GM21825 (cell line): ENCODE results near the gene GNRH2.
"Not testable (repeated sequence)": the region's sequence is repeated elsewhere in the genome, so short reads cannot be mapped to it uniquely, and the experiment has no call there.

ENCODE experiments used
- ATAC-seq: cut with Tn5 transposase; IDR thresholded peaks from one replicate; pipeline ENCODE4 v1.9.1; 2021; ENCODE audit warnings: mild to moderate bottlenecking, moderate library complexity; ENCODE audit not compliant: unreplicated experiment

The GNRH2 gene

DNA sequence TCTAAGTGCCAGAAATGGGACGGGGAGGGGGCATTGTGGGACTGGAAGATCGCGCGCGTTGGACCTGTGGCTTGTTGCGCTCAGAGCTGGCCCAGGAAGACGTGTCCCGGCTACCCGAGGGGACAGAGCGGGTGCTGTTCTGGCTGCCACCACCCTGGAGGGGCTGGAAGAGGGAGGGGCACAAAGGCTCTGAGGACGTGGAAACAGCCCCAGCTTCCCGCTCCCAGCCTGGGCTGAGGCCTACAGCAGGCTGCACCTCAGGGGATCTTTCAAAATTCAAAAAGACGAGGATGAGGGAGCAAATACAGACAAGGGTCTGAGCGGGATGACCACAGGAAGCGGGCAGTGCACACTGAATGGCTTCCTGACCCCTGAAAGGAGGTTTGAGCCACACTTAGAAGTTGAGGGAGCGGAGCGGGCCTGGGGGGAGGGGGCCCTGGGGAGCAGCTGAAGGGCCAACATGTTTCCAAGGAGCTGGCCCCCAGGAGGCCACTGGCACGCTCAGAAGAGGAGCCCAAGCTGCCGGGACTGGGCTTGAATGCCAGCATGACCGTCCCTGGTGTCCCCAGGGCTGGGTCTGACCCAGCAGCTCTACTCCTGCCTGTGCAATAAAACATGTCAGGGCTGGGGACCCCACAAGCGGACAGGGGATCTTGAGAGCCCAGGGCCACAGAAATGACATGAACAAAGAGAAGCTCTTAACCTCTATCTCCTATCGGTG, 29.3 kb downstream of the GNRH2 start:
- no peak for ATAC-seq

DNA sequence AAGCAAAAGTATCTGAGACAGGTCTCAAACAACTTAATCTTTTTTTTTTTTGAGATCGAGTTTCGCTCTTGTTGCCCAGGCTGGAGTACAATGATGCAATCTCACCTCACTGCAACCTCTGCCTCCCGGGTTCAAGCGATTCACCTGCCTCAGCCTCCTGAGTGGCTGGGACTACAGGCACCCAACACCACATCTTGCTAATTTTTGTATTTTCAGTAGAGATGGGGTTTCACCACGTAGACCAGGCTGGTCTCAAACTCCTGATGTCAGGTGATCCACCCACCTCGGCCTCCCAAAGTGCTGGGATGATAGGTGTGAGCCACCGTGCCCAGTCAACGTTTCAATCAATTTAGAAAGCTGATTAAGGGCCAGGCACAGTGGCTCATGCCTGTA, 29.8 kb downstream of the GNRH2 start:
- ATAC-seq, result not testable (repeated sequence)

DNA sequence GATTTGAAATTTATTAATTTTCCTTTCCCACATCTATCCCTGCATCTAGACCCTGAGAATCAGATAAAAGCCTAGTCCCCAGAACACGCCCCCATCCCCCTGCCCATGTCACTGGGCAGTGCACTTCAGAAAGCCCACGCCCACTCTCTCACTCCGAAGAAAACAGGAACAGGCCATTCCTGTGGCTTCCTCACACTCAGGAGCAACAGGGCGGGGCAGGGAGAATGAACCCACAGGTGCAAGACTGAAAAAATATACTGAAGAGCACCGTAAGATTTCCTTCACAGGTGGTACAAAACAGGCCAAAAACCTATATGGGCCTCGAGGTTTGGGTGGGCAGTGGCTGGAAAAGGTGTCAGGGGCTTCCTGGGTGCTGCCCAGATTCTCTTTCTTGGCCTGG, 31.4 kb downstream of the GNRH2 start:
- no peak for ATAC-seq

DNA sequence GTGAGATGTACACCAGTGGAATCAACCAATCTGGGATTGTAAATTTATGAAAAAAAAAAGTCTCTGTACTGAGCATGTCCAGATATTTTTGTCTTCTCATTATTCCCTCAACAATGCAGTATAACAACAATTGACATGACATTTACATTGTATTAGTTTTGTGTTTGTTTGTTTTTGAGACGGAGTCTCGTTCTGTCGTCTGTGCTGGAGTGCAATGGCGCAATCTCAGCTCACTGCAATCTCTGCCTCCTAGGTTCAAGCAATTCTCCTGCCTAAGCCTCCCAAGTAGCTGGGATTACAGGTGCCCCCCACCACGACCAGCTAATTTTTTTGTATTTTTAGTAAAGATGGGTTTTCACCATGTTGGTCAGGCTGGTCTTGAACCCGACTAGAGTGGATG, 31.9 kb downstream of the GNRH2 start:
- not testable (repeated sequence) for ATAC-seq

- ATAC-seq, result no peak
Measured at GRCh38 chr20:3077618-3078134, 34.3 kb downstream of the GNRH2 start.

GRCh38 chr20:3080939-3081388, 37.5 kb downstream of the GNRH2 start:
- ATAC-seq, result no peak

DNA sequence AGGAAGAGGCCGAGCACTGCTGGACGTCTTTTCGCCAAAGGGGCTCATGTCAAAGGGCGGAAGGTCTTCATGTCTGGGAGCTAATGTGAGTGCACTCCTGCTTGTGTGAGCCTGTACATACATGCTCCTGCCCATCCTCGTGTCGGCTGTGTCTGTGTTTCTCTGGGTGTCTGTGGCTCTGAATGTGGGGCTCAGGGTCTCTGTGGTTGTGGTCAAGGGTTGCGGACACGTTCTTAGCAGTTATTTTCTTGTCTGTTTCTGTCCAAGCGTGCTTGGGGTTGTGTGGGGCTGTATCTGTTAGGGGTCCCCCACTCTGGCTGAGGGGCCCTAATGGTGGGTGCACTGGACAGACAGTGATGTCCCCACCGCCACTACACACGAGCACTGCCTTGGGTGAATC, 38.2 kb downstream of the GNRH2 start:
- no peak for ATAC-seq

- ATAC-seq, result no peak
Measured at GRCh38 chr20:3082306-3082951, 39.0 kb downstream of the GNRH2 start.

DNA sequence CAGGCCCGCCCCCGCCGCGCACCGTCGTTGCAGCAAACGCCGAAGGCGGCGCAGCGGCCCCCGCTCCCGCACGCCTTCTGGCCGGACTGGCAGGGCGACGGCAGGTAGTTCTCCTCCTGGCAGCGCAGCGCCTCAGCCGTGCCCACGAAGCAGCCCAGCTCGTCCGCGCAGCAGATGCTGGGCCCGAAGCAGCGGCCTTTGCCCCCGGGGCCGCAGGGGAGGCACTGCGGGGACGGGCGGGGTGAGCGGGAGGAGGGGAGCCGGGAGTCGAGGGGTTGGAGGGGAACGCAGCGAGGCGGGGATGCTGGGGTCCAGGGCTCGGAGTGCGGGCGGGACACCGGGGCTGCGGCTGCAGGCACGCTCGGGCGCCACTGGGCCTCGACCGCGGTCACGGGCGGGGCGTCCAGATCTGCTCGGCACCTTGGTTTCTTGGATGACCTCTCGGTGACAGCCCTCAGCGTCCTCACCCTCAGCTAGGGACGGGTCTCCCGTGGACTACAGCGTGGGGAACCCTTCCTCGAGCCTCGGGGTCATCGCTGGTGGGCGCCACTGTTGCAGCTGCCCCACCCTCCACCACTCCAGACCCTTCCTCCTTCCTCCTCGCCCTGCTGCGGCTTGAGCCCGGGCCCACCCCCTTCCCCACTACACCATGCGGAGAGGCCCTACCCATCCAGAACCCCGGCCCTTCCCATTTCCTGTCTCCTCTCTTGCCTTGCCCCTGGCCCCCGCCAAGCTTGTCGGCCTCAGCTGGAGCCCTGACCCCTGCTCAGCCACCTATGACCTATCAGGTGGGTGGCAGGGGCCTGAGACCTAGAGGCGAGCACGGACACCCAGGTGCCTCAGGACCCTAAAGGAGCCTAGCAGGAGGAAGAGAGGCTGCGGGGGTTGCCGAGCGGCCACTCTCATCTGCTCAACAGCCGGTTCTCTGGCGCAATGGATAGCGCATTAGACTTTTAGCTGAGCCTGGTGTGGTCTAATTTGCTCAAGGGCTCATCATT, 39.8 kb downstream of the GNRH2 start:
- no peak for ATAC-seq

DNA sequence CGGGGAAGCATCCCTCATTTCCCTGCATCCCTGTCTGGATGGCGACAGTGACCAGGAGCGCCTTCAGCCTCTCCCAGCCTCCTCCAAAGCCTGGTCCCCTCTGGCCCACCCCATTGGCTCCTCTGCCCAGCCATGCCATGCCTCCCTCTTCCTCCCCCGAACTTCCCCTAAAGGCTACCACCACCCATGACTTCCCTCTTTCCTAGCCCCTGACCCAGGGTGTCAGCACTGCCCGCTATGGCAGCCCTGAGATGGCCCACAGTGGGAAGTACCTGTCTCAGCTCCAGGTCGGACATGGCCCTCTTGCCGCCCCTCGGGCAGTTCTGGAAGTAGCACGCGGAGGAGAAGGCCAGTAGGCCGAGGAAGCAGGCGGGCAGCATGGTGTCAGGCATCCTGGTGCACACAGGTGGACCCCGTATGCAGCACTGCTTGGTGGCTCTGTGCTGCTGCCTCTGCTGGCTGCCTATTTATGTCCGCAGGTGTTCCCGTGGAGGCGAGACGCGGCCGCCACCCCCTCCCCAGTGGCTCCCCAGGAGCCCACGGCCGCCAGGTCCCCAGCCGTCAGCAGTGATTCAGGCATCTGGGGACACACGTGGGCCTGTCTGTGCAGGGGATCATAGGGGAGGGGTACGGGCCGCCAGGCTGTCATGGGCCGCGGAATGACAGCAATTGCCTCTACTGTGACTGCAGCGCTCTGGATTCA, 41.0 kb downstream of the GNRH2 start, which contains the start of gene AVP:
AVP (minus strand) TSS at position 442 of the 703 bp plus-strand sequence; CDS start at position 392, 50 bp downstream.
- no peak for ATAC-seq

DNA sequence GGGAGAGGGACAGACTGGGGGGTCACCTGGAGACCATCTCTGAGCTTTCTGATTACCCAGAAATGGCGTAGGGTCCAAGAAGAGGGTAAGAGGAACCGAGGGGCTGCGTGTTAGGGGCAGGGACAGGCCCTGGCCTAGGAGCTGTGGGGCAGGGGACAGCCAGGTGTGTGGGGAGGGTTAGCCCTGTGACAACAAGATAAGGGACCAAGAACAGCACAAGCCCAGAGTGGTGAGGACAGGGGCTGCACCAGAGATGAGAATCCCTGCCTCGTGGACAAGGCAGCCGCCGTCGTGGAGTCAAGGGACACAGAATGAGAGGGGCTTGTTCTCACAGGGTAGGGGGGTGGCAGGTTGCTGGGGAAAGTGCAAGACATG, 41.6 kb downstream of the GNRH2 start:
- ATAC-seq, result no peak

GRCh38 chr20:3085571-3086072, 42.2 kb downstream of the GNRH2 start:
- ATAC-seq, result no peak

DNA sequence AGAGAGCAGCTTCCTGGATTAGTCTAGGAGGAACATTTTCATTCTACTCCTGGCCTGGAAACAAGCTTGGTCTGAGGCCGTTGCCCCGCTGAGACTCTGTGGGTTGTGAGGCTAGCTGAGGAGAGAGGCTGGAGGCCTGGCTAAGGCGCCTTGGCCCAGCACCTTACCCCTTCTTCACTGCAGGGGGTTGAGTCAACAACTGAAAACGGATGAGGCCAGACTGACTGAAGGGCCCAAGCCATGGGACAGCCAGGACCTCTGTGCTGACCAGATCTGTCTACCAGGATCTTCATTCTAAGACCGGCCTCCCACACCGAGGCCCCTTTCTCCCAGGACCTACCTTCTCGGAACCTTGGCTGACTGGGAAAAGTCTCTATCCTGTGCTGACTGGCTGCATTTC, 44.6 kb downstream of the GNRH2 start:
- ATAC-seq, result no peak

- no peak for ATAC-seq
Measured at GRCh38 chr20:3090565-3090964, 47.1 kb downstream of the GNRH2 start.

- ATAC-seq, result no peak
Measured at GRCh38 chr20:3092611-3093379, 49.4 kb downstream of the GNRH2 start.

GRCh38 chr20:3093861-3094361, 50.5 kb downstream of the GNRH2 start:
- ATAC-seq, result no peak

- no peak for ATAC-seq
Measured at GRCh38 chr20:3094848-3095629, 51.6 kb downstream of the GNRH2 start.
